Activated CD4-positive, alpha-beta T cell treated with anti-CD3 and anti-CD28 coated beads, Interleukin-2, amount 10 ng/mL, durations not matched to agents 24 days and 14 days (primary cell): ENCODE measurements around the gene NUPR2. TPM values are rescaled to one million over a fixed set of nuclear protein-coding genes. Genes with fewer than 3 reads are reported as not detected.
"Not testable (repeated sequence)": the region's sequence is repeated elsewhere in the genome, so short reads cannot be mapped to it uniquely, and the experiment has no call there.

ENCODE experiments used
- DNase-seq: peaks from one replicate; pipeline ENCODE4 v3.0.0; 2022
- H3K27ac Mint-ChIP-seq: one replicate; pipeline ENCODE4 v1.8.0; 2022; ENCODE audit warnings: mild to moderate bottlenecking, mixed read lengths
- H3K27me3 Mint-ChIP-seq: one replicate; pipeline ENCODE4 v1.8.0; 2022; ENCODE audit warnings: mixed read lengths
- H3K36me3 Mint-ChIP-seq: one replicate; pipeline ENCODE4 v1.8.0; 2022; ENCODE audit warnings: low read depth, mild to moderate bottlenecking, mixed read lengths
- H3K4me1 Mint-ChIP-seq: one replicate; pipeline ENCODE4 v1.8.0; 2021; ENCODE audit warnings: mixed read lengths
- H3K4me3 Mint-ChIP-seq: one replicate; pipeline ENCODE4 v1.8.0; 2022; ENCODE audit warnings: mild to moderate bottlenecking, moderate library complexity, mixed read lengths
- H3K9me3 Mint-ChIP-seq: one replicate; pipeline ENCODE4 v1.8.0; 2021; ENCODE audit warnings: mixed read lengths
- intact Hi-C: fragments of 100-400 bp; cut with micrococcal nuclease; formaldehyde crosslinking; loops from one replicate; pipeline ENCODE4 v1.15.1; 2023
- total RNA-seq: library from RNA; stranded (reverse); gene quantifications from 2 replicates; pipeline ENCODE4 v1.2.3, GENCODE V29; 2022

NUPR2 gene
- total RNA-seq, 1 donor from 2014 or later: not detected

DNA sequence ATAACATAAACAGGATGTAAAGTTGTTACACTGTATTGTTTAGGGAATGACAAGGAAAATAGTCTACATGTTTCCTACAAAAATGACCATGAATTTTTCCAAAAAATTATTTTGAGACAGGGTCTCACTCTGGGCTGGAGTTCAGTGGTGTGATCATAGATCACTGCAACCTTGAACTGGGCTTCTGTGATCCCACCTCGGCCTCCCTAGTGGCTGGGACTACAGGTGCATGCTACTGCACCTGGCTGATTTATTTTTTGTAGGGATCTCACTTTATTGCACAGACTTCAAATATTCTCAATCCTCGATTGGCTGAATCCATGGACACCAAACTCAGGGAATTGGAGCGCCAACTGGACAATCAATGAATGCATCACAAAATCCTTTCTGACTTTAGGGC, 16.6 kb downstream of the NUPR2 start:
- no peak overlapping the region for H3K4me3 Mint-ChIP-seq
- DNase-seq: no peak
- H3K4me1 Mint-ChIP-seq: peaks cover 7% of the 10 kb centered on the region
- intact Hi-C loops: no loop called here
- H3K36me3 Mint-ChIP-seq: peaks cover 46% of the 10 kb centered on the region
- H3K27me3 Mint-ChIP-seq: no peaks in the 10 kb centered on the region
- no peak overlapping the region for H3K27ac Mint-ChIP-seq
- no peaks in the 10 kb centered on the region for H3K9me3 Mint-ChIP-seq

DNA sequence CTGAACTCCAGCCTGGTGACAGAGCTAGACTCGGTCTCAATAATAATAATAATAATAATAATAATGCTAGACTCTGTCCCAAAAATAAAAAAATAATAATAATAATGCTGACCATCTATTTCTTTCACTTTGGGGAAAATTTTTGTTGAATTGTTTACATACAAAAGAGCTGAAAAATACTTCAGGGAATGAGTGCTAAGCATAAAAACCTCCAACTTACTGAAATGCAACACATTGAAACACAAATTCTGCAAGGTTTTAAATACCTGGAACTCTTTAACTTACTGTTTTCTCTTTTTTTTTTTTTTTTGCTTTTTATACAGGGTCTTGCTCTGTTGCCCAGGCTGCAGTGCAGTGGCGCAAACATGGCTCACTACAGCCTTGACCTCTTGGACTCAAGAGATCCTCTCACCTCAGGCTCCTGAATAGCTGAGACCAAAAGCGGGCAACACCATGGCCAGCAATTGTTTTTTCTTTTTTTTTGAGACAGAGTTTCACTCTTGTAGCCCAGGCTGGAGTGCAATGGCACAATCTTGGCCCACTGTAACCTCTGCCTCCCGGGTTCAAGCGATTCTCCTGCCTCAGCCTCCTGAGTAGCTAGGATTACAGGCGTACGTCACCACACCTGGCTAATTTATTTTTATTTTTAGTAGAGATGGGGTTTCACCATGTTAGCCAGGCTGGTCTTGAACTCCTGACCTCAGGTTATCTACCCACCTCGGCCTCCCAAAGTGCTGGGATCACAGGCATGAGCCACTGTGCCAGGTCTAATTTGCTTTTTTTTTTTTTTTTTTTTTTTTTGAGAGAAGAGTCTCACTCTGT, 17.8 kb downstream of the NUPR2 start:
- H3K27ac Mint-ChIP-seq, H3K9me3 Mint-ChIP-seq, H3K27me3 Mint-ChIP-seq, H3K4me3 Mint-ChIP-seq, DNase-seq, intact Hi-C loops, H3K4me1 Mint-ChIP-seq: not testable (repeated sequence)
- H3K36me3 Mint-ChIP-seq: peaks cover 40% of the 10 kb centered on the region

GRCh38 chr7:56097700-56098099, 18.5 kb downstream of the NUPR2 start:
- no peaks in the 10 kb centered on the region for H3K9me3 Mint-ChIP-seq
- no peak for DNase-seq
- no peak overlapping the region for H3K4me3 Mint-ChIP-seq
- H3K27ac Mint-ChIP-seq: no peak overlapping the region
- intact Hi-C loops: no loop called here
- H3K36me3 Mint-ChIP-seq: peaks cover 37% of the 10 kb centered on the region
- no peaks in the 10 kb centered on the region for H3K27me3 Mint-ChIP-seq
- peaks cover 4% of the 10 kb centered on the region for H3K4me1 Mint-ChIP-seq

- Mint-ChIP-seq H3K27me3 (no peaks in the 10 kb centered on the region), H3K27ac (no peak within 1 kb of the TSS), H3K4me1 (peaks cover 2% of the 10 kb centered on the region), H3K4me3 (no peak within 1 kb of the TSS), H3K36me3 (peaks cover 11% of the 10 kb centered on the region), H3K9me3 (no peaks in the 10 kb centered on the region)
- DNase-seq: no peak
- intact Hi-C loops: no loop called here
Measured at GRCh38 chr7:56092789-56093531, 23.3 kb downstream of the NUPR2 start, which contains the start of gene PHKG1. Gene PHKG1, minus strand, starts transcription at chr7:56092952. Its CDS starts 4,011 bp downstream, at chr7:56088941.

DNA sequence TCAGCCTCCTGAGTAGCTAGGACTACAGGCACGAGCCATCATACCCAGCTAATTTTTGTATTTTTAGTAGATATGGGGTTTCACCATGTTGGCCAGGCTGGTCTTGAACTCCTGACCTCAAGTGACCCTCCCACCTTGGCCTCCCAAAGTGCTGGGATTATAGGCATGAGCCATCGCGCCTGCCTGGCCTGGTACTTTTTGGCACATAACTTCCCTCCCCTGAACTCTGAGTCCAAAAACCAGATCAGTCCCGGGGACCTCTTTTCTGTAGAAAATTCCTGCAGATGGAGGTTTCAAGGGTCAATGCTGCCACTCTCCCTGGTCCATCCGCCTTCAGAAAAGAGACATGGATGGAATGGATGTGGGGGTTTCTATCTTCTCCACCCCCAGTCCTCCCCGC, 23.8 kb downstream of the NUPR2 start:
- H3K4me3 Mint-ChIP-seq, H3K27ac Mint-ChIP-seq, H3K4me1 Mint-ChIP-seq, intact Hi-C loops, H3K36me3 Mint-ChIP-seq, DNase-seq, H3K27me3 Mint-ChIP-seq, H3K9me3 Mint-ChIP-seq: not testable (repeated sequence)

DNA sequence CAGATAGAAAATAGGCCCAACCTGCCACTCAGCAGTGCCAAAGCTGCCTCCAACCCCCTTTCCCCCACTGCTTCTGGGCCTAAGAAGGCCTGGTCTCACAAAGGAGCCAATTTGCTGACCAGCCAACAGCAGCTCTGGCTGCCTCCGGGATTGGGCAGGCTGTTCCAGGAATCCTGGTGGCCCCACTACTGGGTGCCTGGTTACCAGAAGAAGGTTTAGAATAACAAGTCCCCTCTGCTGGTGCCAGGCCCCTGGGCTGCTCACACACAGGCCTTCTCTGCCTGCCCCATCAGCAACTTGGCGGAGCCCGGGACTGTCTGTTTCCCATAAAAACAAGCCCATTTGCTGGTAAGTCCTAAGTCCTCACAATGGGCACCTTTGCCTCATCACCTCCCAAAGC, 24.6 kb downstream of the NUPR2 start:
- intact Hi-C loops: no loop called here
- peaks cover 2% of the 10 kb centered on the region for H3K4me1 Mint-ChIP-seq
- H3K4me3 Mint-ChIP-seq: no peak overlapping the region
- H3K9me3 Mint-ChIP-seq: no peaks in the 10 kb centered on the region
- no peak overlapping the region for H3K27ac Mint-ChIP-seq
- DNase-seq: no peak
- H3K36me3 Mint-ChIP-seq: peaks cover 5% of the 10 kb centered on the region
- no peaks in the 10 kb centered on the region for H3K27me3 Mint-ChIP-seq

DNA sequence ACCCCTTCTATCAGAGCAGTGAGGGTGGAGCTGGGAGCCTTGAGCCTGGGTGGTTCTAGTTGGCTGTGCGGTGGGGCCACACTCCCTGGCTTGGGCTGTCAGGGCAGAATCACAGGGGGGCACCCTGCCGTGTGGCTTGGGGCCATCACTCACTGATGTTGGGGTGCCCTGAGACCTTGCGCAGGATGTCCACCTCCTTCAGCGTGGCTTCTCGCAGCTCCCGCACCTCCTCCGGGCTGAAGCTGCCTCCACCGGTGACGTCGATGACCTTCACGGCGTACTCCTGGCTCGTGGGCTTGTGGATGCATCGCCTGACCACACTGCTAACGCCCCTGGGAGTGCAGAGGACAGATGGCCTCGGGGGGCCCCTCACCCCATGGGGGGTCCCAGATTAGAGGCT, 28.8 kb downstream of the NUPR2 start:
- Mint-ChIP-seq H3K9me3 (no peaks in the 10 kb centered on the region), H3K4me1 (no peaks in the 10 kb centered on the region), H3K36me3 (peaks cover 7% of the 10 kb centered on the region), H3K27me3 (no peaks in the 10 kb centered on the region), H3K4me3 (no peak overlapping the region), H3K27ac (no peak overlapping the region)
- intact Hi-C loops: no loop called here
- no peak for DNase-seq

DNA sequence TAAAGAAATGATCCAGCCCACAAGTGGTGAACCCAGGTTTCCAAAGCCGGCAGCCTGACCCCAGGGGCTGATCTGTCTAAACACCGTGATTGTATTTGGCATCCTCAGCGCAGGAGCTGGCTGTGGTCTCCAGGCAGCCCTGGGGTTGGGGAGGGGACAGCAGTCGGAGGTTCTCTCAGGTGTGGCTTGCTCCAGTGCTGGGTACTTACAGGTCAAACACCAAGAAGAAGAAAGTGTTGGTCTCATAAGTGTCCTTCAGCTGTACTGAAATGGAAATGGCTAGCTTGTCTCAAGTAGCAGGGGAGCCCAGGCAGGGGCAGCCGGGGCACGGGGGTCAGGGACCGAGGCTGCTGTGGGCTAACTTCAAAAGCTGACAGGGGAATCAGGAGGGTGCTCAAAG, 29.5 kb downstream of the NUPR2 start:
- H3K9me3 Mint-ChIP-seq: no peaks in the 10 kb centered on the region
- H3K27ac Mint-ChIP-seq: no peak overlapping the region
- intact Hi-C loops: no loop called here
- H3K27me3 Mint-ChIP-seq: no peaks in the 10 kb centered on the region
- no peaks in the 10 kb centered on the region for H3K4me1 Mint-ChIP-seq
- H3K4me3 Mint-ChIP-seq: no peak overlapping the region
- peaks cover 11% of the 10 kb centered on the region for H3K36me3 Mint-ChIP-seq
- DNase-seq: no peak

DNA sequence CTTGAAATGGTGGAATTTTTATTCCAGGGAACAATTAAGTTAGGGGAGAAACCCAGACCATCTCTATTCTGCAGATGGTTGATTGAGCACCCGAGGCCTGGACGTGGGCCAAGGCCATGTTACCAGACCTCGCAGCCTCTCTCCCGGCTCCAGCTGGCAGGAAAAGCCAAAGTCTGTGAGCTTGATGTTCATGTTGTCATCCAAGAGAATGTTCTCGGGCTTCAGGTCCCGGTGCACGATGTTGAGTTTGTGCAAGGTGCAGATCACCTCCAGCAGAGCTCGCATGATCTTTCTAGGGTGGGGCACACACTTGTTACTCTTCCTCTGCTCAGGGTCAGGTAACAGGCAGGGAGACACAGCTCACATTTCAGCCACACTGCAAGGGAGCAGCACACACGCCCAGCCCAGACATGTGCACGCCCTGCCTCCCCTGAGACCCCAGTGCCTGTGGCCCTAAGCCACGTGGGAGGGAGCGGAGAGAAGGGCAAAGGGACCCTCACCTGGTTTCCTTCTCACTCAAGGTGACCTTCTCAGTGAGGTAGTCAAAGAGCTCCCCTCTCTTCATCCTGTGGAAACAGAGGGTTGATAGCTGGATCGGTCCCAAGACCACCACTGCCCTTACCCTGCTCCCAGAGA, 32.9 kb downstream of the NUPR2 start:
- H3K4me1 Mint-ChIP-seq: no peaks in the 10 kb centered on the region
- H3K4me3 Mint-ChIP-seq: no peak overlapping the region
- no peak for DNase-seq
- no peak overlapping the region for H3K27ac Mint-ChIP-seq
- H3K27me3 Mint-ChIP-seq: no peaks in the 10 kb centered on the region
- intact Hi-C loops: no loop called here
- H3K9me3 Mint-ChIP-seq: no peaks in the 10 kb centered on the region
- H3K36me3 Mint-ChIP-seq: peaks cover 24% of the 10 kb centered on the region

DNA sequence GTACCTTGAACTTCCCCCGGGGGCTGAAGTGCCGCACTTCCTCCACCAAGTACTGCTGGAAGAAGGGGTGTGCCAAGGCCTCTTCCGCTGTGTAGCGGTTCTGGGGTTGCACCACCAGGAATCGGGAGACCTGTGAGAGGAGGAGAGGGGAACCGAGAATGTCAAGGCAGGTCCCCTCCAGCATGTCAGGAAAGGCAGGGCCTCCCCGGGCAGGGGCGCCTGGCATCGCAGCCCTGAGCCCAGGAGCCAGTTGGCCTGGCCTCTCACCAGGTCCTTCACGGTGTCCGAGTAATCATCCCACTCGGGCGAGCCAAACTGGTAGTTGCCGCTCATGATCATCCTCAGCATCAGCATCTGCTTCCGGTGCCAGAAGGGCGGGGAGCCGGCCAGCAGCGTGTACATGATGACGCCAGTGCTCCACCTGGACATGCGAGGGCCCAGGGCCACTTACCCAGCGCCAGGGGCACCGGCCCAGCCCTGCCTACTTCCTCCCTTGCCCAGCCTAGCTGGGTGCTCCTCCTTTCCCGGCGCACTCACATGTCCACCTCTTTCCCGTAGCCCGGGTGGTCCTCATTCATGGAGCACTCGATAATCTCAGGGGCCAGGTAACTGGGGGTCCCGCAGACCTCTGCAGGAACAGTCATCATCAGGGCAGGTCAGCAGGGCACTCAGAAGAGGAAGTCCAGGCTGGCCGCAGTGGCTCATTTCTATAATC, 34.4 kb downstream of the NUPR2 start:
- intact Hi-C loops: no loop called here
- Mint-ChIP-seq H3K9me3 (no peaks in the 10 kb centered on the region), H3K36me3 (peaks cover 24% of the 10 kb centered on the region), H3K4me1 (no peaks in the 10 kb centered on the region), H3K4me3 (no peak overlapping the region), H3K27me3 (no peaks in the 10 kb centered on the region), H3K27ac (no peak overlapping the region)
- DNase-seq: no peak

GRCh38 chr7:56080726-56081435, 35.3 kb downstream of the NUPR2 start:
- H3K36me3 Mint-ChIP-seq: peaks cover 30% of the 10 kb centered on the region
- intact Hi-C loops, DNase-seq, H3K27ac Mint-ChIP-seq, H3K9me3 Mint-ChIP-seq, H3K4me3 Mint-ChIP-seq, H3K27me3 Mint-ChIP-seq, H3K4me1 Mint-ChIP-seq: not testable (repeated sequence)

DNA sequence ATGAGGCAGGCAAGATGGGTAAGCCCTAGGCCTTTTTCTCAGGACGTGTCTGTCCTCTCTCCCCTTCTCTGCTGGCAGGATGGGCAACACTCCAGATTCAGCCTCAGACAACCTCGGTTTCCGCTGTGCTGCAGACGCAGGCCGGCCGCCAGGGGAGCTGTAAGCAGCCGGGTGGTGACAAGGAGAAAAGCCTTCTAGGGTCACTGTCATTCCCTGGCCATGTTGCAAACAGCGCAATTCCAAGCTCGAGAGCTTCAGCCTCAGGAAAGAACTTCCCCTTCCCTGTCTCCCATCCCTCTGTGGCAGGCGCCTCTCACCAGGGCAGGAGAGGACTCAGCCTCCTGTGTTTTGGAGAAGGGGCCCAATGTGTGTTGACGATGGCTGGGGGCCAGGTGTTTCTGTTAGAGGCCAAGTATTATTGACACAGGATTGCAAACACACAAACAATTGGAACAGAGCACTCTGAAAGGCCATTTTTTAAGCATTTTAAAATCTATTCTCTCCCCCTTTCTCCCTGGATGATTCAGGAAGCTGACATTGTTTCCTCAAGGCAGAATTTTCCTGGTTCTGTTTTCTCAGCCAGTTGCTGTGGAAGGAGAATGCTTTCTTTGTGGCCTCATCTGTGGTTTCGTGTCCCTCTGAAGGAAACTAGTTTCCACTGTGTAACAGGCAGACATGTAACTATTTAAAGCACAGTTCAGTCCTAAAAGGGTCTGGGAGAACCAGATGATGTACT, 36.6 kb downstream of the NUPR2 start:
- intact Hi-C loops: no loop called here
- Mint-ChIP-seq H3K36me3 (peaks cover 31% of the 10 kb centered on the region), H3K9me3 (no peaks in the 10 kb centered on the region), H3K4me3 (no peak overlapping the region), H3K27me3 (no peaks in the 10 kb centered on the region), H3K27ac (no peak overlapping the region), H3K4me1 (no peaks in the 10 kb centered on the region)
- DNase-seq: no peak

DNA sequence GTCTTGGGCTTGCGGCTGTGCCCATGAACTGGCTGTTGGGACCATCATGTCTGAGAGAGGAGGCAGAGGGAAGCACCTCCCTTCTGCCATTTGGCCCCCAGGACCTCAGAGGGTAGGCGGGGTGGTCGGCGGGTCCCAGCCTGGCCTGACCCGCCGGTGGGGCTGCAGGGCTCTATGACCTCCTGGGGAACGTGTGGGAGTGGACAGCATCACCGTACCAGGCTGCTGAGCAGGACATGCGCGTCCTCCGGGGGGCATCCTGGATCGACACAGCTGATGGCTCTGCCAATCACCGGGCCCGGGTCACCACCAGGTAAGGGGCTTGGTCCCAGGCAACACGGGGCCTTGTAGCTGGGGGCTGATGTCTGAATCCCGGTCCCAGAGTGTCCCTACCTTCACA, 38.0 kb downstream of the NUPR2 start:
- Mint-ChIP-seq H3K9me3 (no peaks in the 10 kb centered on the region), H3K4me1 (peaks cover 5% of the 10 kb centered on the region), H3K36me3 (peaks cover 33% of the 10 kb centered on the region), H3K4me3 (no peak overlapping the region), H3K27me3 (no peaks in the 10 kb centered on the region), H3K27ac (no peak overlapping the region)
- DNase-seq: no peak
- intact Hi-C loops: no loop called here
